ENCODE results near the gene SNX1. TPM values are rescaled to one million over a fixed set of nuclear protein-coding genes. Genes with fewer than 3 reads are reported as not detected.
"Not testable (repeated sequence)": the region's sequence is repeated elsewhere in the genome, so short reads cannot be mapped to it uniquely, and the experiment has no call there.

SNX1 gene
- total RNA-seq, 1 experiment from 2014 or later = 97.9 TPM

DNA sequence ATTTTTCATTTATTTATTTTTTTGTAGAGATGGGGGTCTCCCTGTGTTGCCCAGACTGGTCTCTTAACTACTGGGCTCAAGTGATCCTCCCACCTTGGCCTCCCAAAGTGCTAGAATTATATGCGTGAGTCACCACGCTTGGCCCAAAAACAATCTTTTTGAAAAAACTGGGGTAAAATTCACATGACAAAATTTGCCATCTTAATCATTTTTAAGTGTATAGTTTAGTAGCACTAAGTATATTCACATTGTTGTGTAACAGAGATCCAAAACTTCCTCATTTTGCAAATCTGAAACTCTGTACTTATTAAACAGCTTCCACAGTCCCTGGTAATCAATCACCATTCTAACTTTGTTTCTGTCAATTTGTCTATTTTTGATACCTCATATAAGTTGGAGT is 5.2 kb downstream of the SNX1 start:
- Histone ChIP-seq H3K27me3 (no peaks in the 10 kb centered on the region), H3K36me3 (peaks cover 4% of the 10 kb centered on the region; the same call in 1 of the 2 replicates), H3K4me3 (no peak overlapping the region), H3K9me3 (no peaks in the 10 kb centered on the region)
- DNase-seq = no peak

DNA sequence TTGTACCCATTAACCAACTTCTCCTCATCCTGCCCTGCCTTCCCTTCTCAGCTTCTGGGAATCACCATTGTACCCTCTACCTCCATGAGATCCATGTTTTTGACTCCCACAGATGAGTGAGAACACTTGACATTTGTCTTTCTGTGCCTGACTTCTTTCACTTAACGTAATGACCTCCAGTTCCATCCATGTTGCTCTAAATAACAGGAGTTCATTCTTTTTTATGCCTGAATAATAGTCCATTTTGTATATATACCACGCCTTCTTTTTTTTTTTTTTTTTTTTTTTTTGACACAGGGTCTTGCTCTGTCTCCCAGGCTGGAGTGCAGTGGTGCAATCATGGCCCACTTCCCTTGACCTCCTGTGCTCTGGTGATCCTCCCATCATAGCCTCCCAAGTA is 6.7 kb downstream of the SNX1 start:
- H3K4me3 ChIP-seq = no peak overlapping the region
- no peak for DNase-seq
- H3K9me3 ChIP-seq = no peaks in the 10 kb centered on the region
- peaks cover 4% of the 10 kb centered on the region; the same call in 1 of the 2 replicates for H3K36me3 ChIP-seq
- H3K27me3 ChIP-seq = no peaks in the 10 kb centered on the region

DNA sequence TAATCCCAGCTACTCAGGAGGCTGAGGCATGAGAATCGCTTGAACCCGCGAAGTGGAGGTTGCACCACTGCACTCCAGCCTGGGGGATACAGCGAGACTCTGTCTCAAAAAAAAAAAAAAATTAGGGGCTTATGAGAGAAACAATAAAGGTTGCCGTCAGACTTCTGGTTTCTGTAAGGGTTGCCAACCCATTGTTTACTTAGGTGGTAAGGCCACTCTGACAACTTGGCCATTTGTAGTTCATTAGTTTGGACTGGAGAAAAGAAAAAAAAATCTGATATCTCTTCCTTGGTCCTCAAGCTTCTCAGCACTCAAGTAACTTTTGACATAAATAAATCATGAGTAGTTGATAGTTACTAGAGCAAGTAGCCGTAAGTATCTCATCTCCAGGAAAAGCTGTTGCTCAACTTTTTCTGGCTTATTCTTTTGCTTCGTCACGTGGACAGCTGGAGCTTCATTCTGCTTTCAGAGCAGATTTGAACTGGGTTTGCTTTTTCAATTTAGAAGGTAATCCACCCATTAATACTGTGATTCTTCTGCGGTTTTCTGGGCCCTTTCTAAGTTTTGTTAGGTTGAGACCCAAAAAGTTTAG is 9.4 kb downstream of the SNX1 start:
- no peak overlapping the region for H3K4me3 ChIP-seq
- DNase-seq = no peak
- no peaks in the 10 kb centered on the region for H3K9me3 ChIP-seq

DNA sequence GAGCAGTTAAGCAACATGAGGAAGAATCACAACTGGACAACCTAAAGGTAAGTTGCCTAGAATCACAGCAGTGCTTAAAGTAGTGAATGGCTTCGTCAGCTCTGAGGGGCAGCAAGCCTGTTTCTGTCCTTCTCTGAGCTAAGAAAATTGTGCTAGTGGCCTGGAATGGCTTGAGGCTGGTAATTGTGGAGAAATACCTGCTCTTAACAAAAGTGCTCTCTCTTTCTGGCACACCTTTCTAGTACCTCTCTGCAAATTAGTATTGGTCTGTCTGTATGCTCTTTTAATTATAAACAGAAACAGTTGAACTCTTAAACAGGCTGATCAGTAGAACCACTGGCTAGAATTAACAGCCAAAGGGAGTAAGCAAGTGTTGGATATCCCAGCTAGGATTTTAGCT is 11.6 kb downstream of the SNX1 start:
- Histone ChIP-seq H3K9me3 (no peaks in the 10 kb centered on the region), H3K4me3 (no peak overlapping the region), H3K27me3 (no peaks in the 10 kb centered on the region), H3K36me3 (peaks cover 4% of the 10 kb centered on the region; the same call in 1 of the 2 replicates)
- no peak for DNase-seq

More for the DNA sequence above, 9.4 kb downstream of the SNX1 start:
- Histone ChIP-seq H3K36me3 (no peaks in the 10 kb centered on the region; the same call in 1 of the 2 replicates), H3K27me3 (no peaks in the 10 kb centered on the region)

GRCh38 chr15:64110108-64110701 is 14.4 kb downstream of the SNX1 start:
- not testable (repeated sequence) for DNase-seq, H3K9me3 ChIP-seq, H3K4me3 ChIP-seq, H3K27me3 ChIP-seq
- H3K36me3 ChIP-seq = peaks cover 25% of the 10 kb centered on the region

GRCh38 chr15:64110950-64111678 is 15.3 kb downstream of the SNX1 start:
- H3K4me3 ChIP-seq = no peak overlapping the region
- no peak for DNase-seq
- peaks cover 30% of the 10 kb centered on the region for H3K36me3 ChIP-seq
- H3K9me3 ChIP-seq = no peaks in the 10 kb centered on the region
- no peaks in the 10 kb centered on the region for H3K27me3 ChIP-seq

GRCh38 chr15:64111679-64112050 is 15.9 kb downstream of the SNX1 start:
- DNase-seq = no peak
- Histone ChIP-seq H3K4me3 (no peak overlapping the region), H3K36me3 (peaks cover 34% of the 10 kb centered on the region), H3K27me3 (no peaks in the 10 kb centered on the region), H3K9me3 (no peaks in the 10 kb centered on the region)

- Histone ChIP-seq H3K9me3 (no peaks in the 10 kb centered on the region), H3K27me3 (no peaks in the 10 kb centered on the region), H3K4me3 (no peak overlapping the region), H3K36me3 (peaks cover 35% of the 10 kb centered on the region)
- no peak for DNase-seq
Observed at GRCh38 chr15:64112073-64112772, 16.4 kb downstream of the SNX1 start.

DNA sequence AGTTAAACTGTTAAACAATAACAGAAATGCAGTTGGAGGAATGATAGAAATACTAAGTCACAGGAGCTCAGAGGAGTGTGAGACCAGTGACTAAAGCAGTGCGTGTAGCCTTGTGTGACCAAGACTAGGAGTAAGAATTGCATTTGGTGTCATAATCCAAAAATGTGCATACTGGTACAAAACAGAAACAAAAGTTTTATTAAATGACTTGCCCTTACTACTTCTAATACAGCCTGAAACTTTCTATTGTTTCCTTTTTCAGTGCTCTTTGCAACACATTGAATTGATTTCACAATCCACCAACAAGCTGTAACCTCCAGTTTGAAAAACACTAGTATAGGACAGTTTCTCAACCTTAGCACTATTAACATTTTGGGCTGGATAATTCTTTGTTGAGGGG is 17.1 kb downstream of the SNX1 start:
- Histone ChIP-seq H3K27me3 (no peaks in the 10 kb centered on the region), H3K36me3 (peaks cover 42% of the 10 kb centered on the region), H3K4me3 (no peak overlapping the region), H3K9me3 (no peaks in the 10 kb centered on the region)
- DNase-seq = no peak

DNA sequence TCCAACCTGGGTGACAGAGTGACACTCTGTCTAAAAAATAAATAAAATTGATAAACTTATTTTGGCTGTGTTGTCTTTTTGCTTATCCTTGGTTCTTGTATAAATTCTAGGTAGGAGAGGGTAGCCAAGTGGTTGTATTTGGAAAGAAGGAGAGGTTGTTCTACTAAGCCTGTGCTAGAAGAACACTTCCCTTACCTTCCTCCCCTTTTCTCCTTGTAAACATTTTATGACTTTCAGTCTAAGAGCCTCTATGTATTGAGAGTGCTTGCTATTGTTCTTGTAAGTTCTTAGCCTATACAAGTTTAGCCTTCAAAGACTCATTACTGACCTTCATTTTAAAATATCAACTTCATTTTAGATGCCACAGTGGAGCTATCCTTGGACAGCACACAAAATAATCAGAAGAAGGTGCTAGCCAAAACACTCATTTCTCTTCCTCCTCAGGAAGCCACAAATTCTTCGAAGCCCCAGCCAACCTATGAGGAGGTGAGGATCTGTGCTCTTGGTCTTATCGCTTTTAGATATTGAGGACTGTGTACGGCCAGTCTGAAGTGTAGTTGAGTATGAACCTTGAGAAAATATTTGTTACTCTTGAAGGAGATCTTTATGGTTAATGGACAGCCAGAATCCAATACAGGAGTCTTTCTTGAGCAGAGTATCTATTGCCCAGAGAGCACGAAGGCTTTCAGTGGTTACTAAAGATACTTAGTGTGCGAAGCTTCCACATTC is 22.1 kb downstream of the SNX1 start:
- Histone ChIP-seq H3K36me3 (peaks cover 71% of the 10 kb centered on the region), H3K4me3 (no peak overlapping the region), H3K9me3 (no peaks in the 10 kb centered on the region; the same call in 1 of the 2 replicates), H3K27me3 (no peaks in the 10 kb centered on the region)
- no peak for DNase-seq

DNA sequence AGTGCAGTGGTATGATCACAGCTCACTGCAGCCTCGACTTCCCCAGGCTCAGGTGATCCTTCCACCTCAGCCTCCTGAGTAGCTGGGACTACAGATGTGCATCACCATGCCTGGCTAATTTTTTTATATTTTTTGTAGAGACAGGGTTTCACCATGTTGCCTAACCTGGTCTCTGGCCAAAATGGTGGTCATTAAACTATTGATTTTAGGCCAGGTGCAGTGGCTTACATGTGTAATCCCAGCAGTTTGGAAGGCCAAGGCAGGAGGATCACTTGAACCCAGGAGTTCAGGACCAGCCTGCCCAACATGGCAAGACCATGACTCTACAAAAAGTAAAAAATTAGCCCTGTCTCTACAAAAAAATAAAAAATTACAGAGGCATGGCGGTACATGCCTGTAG is 24.5 kb downstream of the SNX1 start:
- H3K4me3 ChIP-seq, DNase-seq, H3K27me3 ChIP-seq, H3K9me3 ChIP-seq: not testable (repeated sequence)
- peaks cover 65% of the 10 kb centered on the region for H3K36me3 ChIP-seq

GRCh38 chr15:64121614-64122013 is 25.8 kb downstream of the SNX1 start:
- Histone ChIP-seq H3K36me3 (peaks cover 65% of the 10 kb centered on the region), H3K9me3 (no peaks in the 10 kb centered on the region; the same call in 1 of the 2 replicates), H3K4me3 (no peak overlapping the region), H3K27me3 (no peaks in the 10 kb centered on the region)
- no peak for DNase-seq

GRCh38 chr15:64122444-64122843 is 26.7 kb downstream of the SNX1 start:
- no peak overlapping the region for H3K4me3 ChIP-seq

DNA sequence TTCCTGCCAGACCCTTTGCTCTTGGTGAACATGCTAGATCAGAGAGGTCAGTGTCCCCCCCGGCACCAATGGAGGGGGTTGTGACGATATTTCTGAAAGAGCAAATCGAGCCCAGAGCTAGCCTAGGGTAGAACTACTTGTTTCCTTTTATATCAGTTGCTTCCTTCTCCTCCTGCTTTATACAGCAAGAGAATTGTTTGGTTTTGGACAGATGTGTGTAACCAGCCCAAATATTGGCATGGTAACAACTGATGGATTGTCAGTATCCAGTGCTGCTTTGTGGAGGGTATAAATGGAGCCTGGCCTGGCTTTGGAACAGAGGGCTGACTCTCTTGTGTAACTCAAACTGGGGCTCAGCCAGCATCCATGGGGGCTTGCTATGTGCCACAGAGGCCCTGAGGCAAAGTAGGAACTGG is 27.2 kb downstream of the SNX1 start:
- Histone ChIP-seq H3K36me3 (peaks cover 70% of the 10 kb centered on the region), H3K9me3 (no peaks in the 10 kb centered on the region; the same call in 1 of the 2 replicates), H3K27me3 (no peaks in the 10 kb centered on the region), H3K4me3 (no peak overlapping the region)
- no peak for DNase-seq

More at GRCh38 chr15:64122444-64122843, 26.7 kb downstream of the SNX1 start:
- no peaks in the 10 kb centered on the region for H3K27me3 ChIP-seq
- H3K36me3 ChIP-seq = peaks cover 70% of the 10 kb centered on the region
- no peak for DNase-seq
- H3K9me3 ChIP-seq = no peaks in the 10 kb centered on the region; the same call in 1 of the 2 replicates

GRCh38 chr15:64125978-64126377 is 30.2 kb downstream of the SNX1 start:
- Histone ChIP-seq H3K4me3 (no peak overlapping the region), H3K36me3 (peaks cover 72% of the 10 kb centered on the region), H3K9me3 (no peaks in the 10 kb centered on the region), H3K27me3 (no peaks in the 10 kb centered on the region)
- no peak for DNase-seq

DNA sequence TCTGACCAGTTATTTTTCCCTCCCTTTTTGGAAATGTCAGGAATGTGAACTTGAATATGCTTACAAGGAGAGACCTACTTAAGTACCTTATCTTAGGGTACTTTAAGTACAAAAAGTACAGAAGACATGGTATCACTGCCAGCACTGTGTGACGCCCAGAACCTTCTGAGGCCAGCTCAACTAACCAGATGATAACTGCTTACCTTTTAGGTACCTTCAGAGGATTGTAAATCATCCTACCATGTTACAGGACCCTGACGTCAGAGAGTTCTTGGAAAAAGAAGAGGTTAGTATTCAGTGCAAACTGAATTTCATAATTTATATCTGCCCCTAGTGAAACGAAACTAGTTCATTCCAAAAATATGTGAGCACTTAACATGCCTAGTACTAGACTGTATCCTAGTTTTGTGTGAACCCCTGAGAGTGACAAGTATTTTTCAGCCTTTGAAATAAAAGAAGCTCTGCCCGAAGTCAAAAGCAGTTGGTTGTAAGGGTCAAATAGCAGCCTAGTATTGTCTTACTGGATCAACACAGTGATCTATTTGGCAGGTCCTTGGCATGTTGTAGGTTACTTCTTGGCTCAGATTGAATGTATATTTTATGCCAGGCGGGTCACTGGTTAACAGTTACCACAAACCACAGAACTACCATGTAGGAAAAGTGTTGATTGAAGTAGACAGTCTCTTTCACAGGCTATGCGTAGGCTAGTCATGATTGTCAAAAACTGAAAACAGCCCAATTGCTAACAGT is 31.9 kb downstream of the SNX1 start:
- Histone ChIP-seq H3K36me3 (peaks cover 75% of the 10 kb centered on the region), H3K9me3 (no peaks in the 10 kb centered on the region), H3K27me3 (no peaks in the 10 kb centered on the region), H3K4me3 (no peak overlapping the region)
- DNase-seq = no peak

Data from MG63 (cell line).